Motor neuron (in vitro differentiated cells): ENCODE data around the gene TKT. TPM values are rescaled to one million over a fixed set of nuclear protein-coding genes. Genes with fewer than 3 reads are reported as not detected.
A peak's percentile ranks its signal among the peaks of the same experiment; 100 is the strongest.

Experiments
- ATAC-seq, 8 experiments: fragments of 200-7000 bp; cut with Tn5 transposase; replicated peaks in 6 of 8; 2 replicates each; pipeline ENCODE4 v1.8.0; 2021; ENCODE audit warnings: mild to moderate bottlenecking in 8 of 8, moderate library complexity in 8 of 8
- H3K27ac ChIP-seq, 2 donors: fragments of 250-450 bp; sonication (Bioruptor Pico); 2 replicates each; pipeline ENCODE4 v1.9.0; 2021; ENCODE audit warnings: antibody characterized with exemption in 2 of 2, mild to moderate bottlenecking in 2 of 2, moderate library complexity in 1 of 2
- H3K4me1 ChIP-seq, 2 donors: fragments of 250-450 bp; sonication (Bioruptor Pico); replicated peaks in 1 of 2; 2 replicates each; pipeline ENCODE4 v1.6.1; 2021; ENCODE audit warnings: antibody characterized with exemption in 2 of 2, mild to moderate bottlenecking in 2 of 2, moderate library complexity in 1 of 2
- H3K4me3 ChIP-seq, 5 donors: fragments of 250-450 bp; sonication (Bioruptor Pico); 2 replicates each; pipeline ENCODE4 v1.9.0; 2021; ENCODE audit warnings: antibody characterized with exemption in 5 of 5, mild to moderate bottlenecking in 5 of 5, moderate library complexity in 4 of 5
- WGBS, 10 experiments: fragments of 450-650 bp; shearing (Covaris generic); methylation state at CpG; one replicate each; pipeline ENCODE4 v1.0.0; 2022; 5-methylcytosine and 5-hydroxymethylcytosine counted together
- in situ Hi-C, 9 experiments: fragments of 400-800 bp; cut with MboI; loops; one replicate each; pipeline ENCODE4 v1.15.0; 2021; ENCODE audit warnings: low sequenced_read_pairs in 9 of 9, low pct_unique_long_range_greater_than_20kb in 2 of 9; ENCODE audit not compliant: unreplicated experiment in 9 of 9
- total RNA-seq, 8 experiments: library from RNA; unstranded; fragments of 300-600 nt; gene quantifications; 2 replicates each; pipeline versions ENCODE4 v1.2.3 to v1.2.4, GENCODE V29; 2022

TKT gene
- total RNA-seq, 8 experiments from 2014 or later, result 87.0 to 697 (median 139) TPM

DNA sequence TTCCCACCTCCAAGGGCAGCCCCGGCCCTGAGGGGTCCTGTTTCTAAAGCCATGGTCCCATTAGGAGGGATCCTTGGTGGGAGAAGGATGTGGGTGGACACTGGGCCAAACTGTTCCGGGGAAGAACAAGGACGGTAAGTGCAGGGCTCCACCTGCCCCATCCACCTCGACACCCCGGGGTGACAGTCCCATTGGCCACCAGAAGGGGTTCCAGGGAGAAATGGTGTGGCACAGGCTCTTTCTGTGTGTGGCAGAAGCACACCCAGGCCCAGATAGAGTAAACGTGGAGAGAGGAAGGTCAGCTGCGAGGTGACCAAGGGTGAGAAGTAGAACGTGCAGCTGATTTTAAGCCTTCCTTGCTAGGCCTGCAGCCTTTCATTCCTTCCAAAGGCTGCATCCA is 12.0 kb downstream of the TKT start:
- in situ Hi-C loops, result no loop called here
- Histone ChIP-seq H3K4me1 (peaks cover 15% of the 10 kb centered on the region in 2 donors), H3K27ac (no peak overlapping the region), H3K4me3 (no peak overlapping the region)
- 87 to 100% (median 92%) methylated on average over 1 to 8 of the region's 8 CpGs; no CpG with 5 or more reads in 5 of the 10 experiments for WGBS, 10 experiments
- ATAC-seq, result peak in 1 of 8 experiments; percentile 15

DNA sequence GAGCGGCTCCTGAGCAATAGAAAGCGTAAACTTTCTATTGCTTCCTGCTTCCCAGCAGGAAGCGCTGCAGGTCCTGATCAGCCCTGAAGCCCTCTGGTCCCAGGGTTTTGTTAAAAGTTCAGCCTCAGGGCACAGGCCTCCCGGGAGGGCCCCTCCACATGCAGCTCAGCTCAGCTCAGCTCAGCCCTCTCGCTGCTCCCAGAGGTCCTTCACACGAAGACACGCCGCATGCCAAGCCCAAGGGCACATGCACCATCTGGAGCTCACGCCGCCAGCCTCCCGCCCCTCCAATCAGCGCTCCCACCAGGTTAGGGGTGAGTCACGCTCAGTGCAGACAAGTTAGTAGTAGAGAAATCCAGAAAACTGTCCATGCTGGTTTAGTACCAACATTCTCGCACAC is 12.7 kb downstream of the TKT start:
- no peak overlapping the region for H3K4me3 ChIP-seq
- peak; percentile 30 to 82 (median 73) for ATAC-seq
- H3K27ac ChIP-seq, result peak overlapping the region in 1 of 2 donors; percentile 32
- peaks cover 15 to 16% of the 10 kb centered on the region in 2 donors for H3K4me1 ChIP-seq
- 19 to 80% (median 43%) methylated on average over 1 to 6 of the region's 14 CpGs; no CpG with 5 or more reads in 3 of the 10 experiments for WGBS, 10 experiments
- in situ Hi-C loops, result no loop called here

DNA sequence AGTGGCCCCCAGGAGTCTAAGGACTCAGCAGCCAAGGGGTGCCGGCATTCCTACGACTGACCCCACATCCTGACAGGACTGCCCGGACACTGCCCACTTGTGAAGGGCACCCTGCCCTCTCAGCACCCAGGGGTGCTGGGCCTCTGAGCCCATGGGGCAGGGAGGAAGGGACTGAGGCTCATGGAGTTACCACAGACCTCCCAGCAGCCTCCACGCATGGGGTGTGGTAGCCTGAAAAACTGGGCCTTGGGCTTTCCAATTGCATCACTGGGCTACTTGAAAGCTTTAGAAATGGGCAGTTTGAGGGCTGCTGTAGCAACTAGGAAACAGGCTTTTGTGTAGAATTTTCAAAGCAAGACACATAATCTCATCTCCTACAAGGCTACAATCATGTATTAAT is 13.2 kb downstream of the TKT start:
- Histone ChIP-seq H3K27ac (peak overlapping the region in 1 of 2 donors; percentile 32), H3K4me3 (no peak overlapping the region), H3K4me1 (peaks cover 15 to 16% of the 10 kb centered on the region in 2 donors)
- 92 to 100% methylated on average over 2 to 4 of the region's 4 CpGs; no CpG with 5 or more reads in 8 of the 10 experiments for WGBS, 10 experiments
- in situ Hi-C loops, result no loop called here
- ATAC-seq, result peak in 3 of 8 experiments; percentile 2 to 39 (median 37)

DNA sequence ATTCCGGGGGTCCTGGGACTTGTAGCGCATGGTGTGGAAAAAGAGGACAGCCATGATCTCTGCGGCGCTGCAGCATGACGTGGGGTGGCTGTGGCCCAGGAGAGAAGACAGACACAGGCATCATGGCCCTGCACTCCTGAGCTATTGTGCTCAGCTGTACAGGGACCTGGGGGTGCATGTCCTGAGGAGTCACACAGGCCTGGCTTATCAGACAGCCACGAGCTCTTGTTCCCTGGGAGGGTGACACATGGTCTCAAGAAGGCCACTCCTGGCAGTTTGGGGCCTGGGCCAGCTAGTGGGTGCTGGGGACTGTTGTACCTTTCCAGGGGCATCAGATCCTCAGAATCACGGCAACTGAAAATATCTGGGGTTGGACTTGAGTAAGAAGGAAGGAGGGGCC is 13.7 kb downstream of the TKT start:
- WGBS, 10 experiments, result 94 to 100% (median 100%) methylated on average over 1 to 3 of the region's 7 CpGs; no CpG with 5 or more reads in 7 of the 10 experiments
- ATAC-seq, result no peak
- H3K4me1 ChIP-seq, result peaks cover 15 to 16% of the 10 kb centered on the region in 2 donors
- no peak overlapping the region for H3K4me3 ChIP-seq
- no peak overlapping the region for H3K27ac ChIP-seq
- in situ Hi-C loops, result no loop called here

DNA sequence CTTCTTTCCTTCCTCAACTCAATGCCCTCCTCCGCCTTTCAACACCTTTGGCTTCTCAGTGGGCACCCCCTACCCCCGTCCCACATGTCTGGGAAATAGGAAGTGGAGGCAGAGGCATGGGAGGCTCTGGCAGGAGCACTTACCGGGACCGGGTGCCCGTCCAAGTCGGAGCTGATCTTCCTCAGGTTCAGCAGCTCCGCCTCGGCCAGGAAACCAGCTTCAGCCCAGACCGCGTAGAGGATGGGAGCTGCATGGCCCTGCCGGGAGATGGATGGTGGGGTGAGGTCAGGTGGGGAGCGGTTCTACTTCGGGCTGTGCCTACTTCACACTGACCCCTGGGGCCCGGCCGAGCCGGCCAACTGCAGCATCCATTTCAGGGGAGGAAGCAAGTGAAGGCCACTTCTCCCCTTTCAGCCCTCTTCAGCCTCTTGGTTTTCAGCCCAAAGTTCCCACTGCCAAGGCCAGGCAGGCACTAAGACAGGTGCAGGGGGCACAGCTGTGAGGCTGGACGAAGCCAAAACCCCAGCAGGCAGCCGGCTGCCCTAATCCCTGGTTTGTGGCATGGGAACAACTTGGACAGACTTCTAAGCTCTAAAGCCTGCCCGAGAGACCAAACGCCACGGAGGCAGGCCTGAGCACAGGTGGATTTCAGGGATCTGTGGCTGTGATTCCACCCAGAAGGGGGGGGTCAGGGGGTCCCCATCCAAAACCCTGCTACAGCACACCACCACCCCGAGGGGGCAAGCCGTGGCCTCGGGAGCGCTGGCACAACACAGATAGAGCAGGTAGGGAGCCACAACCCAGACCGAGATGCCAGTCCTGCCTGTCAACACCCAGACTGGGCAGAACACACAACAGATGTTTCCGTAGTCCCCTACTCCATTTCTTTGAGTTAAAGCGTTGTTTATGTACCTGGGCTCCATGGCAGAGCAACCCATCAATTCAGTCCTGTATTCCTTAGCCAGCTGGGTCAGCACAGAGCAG is 14.5 kb downstream of the TKT start:
- Histone ChIP-seq H3K4me3 (no peak overlapping the region), H3K4me1 (peaks cover 15 to 17% of the 10 kb centered on the region in 2 donors), H3K27ac (no peak overlapping the region)
- WGBS, 10 experiments, result 67 to 100% (median 90%) methylated on average over 1 to 13 of the region's 28 CpGs; no CpG with 5 or more reads in 2 of the 10 experiments
- no peak for ATAC-seq
- in situ Hi-C loops, result no loop called here

DNA sequence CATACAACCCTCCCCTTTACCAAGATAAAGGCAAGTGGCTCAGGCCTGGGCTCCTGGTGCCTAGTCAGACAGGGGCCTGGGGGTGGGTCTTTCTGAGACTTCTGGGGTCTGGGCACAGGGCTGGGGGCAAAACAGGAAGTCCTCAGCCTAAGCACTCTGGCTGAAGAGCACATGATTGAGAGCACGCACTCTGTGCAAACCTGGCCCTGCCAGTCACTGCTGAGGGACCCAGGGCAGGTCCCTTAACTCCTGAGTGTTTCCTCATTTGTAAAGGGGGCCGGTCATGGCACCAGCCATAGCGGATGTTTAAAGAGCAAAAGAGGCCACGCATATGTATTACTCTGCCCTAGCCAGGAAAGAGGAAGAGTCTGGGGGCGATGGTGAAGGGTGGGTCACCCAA is 16.0 kb downstream of the TKT start:
- WGBS, 10 experiments, result 40 to 100% (median 100%) methylated on average over 1 to 5 of the region's 5 CpGs; no CpG with 5 or more reads in 5 of the 10 experiments
- Histone ChIP-seq H3K4me1 (peaks cover 15 to 21% of the 10 kb centered on the region in 2 donors), H3K27ac (no peak overlapping the region), H3K4me3 (no peak overlapping the region)
- ATAC-seq, result no peak
- in situ Hi-C loops, result no loop called here

DNA sequence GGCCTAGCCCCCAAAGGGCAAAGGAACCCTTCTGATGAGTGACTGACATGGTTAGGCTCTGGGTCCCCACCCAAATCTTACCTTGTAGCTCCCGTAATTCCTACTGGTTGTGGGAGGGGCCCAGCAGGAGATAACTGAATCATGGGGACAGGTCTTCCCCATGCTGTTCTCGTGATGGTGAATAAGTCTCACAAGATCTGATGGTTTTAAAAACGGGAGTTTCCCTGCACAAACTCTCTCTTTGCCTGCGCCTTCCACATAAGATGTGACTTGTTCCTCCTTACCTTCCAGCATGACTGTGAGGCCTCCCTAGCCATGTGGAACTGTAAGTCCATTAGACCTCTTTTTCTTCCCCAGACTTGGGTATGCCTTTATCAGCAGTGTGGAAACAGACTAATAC is 16.9 kb downstream of the TKT start:
- ATAC-seq, result no peak
- H3K27ac ChIP-seq, result no peak overlapping the region

DNA sequence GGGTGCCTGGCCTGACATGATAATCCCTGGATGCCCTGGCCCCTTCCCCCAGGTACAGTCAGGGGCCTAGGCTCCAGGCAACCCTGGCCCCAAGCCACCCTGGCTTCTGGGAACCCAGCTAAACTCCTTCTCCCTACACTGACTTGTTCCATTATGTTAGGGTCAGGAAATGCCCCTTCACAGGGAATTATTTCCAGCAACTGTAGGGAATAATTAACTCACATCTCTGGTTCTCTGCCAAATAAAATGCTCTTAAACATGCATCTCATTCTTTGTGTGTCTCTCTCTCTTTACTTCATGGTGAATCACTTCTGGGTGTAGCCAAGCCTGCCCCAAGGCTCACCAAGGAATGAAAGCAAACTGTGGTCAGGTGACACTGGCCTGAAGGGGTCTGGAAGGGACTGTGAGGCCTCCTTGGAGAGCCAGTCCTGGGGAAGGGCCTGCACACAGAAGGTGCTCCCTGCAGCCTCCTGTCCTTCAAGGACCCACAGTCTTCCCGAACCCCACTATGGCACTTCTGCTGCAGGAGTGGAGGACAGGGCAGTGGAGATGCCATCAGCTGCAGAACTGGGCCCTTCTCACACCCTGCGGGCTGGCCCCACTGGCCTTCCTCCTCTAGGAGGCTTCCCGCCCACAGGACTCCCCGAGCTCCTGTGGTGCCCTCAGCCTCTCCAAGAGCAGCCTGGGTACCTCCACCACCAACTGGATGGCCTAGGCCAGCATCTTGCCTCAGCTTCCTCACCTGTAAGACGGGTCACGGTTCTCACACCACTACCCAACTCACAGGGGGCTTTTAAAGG is 17.6 kb downstream of the TKT start:
- no peak overlapping the region for H3K4me3 ChIP-seq
- in situ Hi-C loops, result no loop called here
- ATAC-seq, result peak; percentile 34 to 81 (median 76)
- H3K4me1 ChIP-seq, result peaks cover 8 to 15% of the 10 kb centered on the region in 2 donors
- no peak overlapping the region for H3K27ac ChIP-seq
- 100% methylated on average over 2 of the region's 6 CpGs; no CpG with 5 or more reads in 9 of the 10 experiments for WGBS, 10 experiments

More for the DNA sequence above, 16.9 kb downstream of the TKT start:
- no peak overlapping the region for H3K4me3 ChIP-seq
- peaks cover 14 to 21% of the 10 kb centered on the region in 2 donors for H3K4me1 ChIP-seq
- in situ Hi-C loops, result no loop called here
- 64 to 100% (median 96%) methylated on average over 1 to 4 of the region's 4 CpGs; no CpG with 5 or more reads in 5 of the 10 experiments for WGBS, 10 experiments

DNA sequence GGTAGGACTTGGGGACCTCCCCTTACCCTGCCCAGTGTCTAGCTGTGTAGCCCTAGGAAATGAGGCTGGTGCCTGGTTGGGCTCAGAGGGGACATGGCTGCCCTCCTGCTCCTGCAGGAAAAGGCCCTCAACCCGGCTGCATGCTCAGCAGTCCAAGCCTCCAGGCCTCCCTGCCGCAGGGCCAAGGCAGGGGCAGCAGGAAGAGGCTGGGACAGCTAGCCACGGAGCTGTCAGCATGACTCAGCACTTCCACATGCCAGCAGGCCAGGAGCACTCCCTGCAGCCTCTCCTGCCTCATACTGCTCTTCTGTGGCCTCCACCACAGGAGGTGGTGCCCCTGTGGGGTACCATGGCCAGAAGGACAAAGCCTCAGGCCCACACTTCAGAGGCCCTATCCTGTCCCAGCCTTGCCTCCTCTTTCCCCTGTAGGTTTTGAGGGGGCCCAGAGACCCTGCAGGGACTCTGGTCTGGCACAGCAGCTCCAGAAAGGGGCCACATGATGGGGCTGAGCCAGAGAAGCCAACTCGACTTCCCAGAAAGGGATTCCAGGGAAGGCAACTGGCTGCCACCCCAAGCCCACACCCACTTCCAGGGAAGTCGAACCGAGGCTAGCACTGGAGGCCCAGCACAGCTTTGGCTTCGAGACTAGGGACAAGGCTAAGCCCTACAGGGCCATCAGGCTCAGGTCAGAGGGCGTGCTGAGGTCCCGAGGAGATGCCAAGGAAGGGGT is 19.5 kb downstream of the TKT start:
- 27 to 100% (median 93%) methylated on average over 1 to 3 of the region's 9 CpGs; no CpG with 5 or more reads in 4 of the 10 experiments for WGBS, 10 experiments
- peaks cover 0 to 7% of the 10 kb centered on the region in 2 donors for H3K4me1 ChIP-seq
- H3K4me3 ChIP-seq, result no peak overlapping the region
- peak overlapping the region in 1 of 2 donors; percentile 60 for H3K27ac ChIP-seq
- ATAC-seq, result peak; percentile 12 to 92 (median 78)
- in situ Hi-C loops, result no loop called here

DNA sequence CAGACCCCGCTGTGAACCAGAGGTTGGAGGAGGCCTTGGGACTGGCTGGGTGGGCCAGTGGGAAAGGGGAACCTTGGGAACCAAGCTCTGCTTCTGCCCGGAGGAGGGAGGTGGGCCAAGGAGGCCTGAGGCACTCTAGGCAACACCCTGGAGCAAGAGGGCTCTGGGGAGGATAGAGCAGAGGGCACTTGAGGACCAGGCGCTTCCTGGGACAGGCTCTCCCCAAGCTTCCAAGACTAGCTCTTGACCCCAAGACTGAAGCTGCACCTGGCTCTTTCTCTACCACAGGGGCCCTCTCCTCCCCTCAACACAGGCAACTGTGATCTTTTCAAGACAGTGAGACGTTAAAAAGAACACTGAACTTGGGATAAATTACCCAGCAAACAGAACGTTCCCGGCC is 20.3 kb downstream of the TKT start:
- Histone ChIP-seq H3K4me3 (no peak overlapping the region), H3K4me1 (peaks cover 0 to 7% of the 10 kb centered on the region in 2 donors), H3K27ac (no peak overlapping the region)
- in situ Hi-C loops, result no loop called here
- ATAC-seq, result no peak
- WGBS, 10 experiments, result 67 to 70% methylated on average over 1 to 2 of the region's 6 CpGs; no CpG with 5 or more reads in 8 of the 10 experiments

DNA sequence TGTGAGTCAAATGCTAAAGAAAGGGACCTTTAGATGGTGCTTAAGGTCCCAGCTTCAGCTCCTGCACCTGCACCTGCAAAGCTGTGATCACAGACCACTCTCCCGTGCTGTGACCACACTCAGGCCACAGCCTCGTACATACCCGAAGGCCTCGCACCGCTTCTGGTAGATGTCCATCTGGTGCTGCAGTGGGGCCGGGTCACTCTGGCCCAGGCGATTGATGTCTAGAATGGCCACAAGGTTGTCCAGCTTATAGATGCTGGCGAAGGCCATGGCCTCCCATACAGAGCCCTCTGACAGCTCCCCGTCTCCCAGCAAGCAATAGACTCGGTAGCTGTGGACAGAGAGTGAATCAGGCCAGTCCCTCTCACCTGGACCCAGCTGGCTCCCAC is 21.0 kb downstream of the TKT start:
- in situ Hi-C loops, result no loop called here
- 90 to 100% (median 98%) methylated on average over 1 to 6 of the region's 10 CpGs; no CpG with 5 or more reads in 6 of the 10 experiments for WGBS, 10 experiments
- ATAC-seq, result no peak
- H3K4me3 ChIP-seq, result no peak overlapping the region
- no peak overlapping the region for H3K27ac ChIP-seq
- peaks cover 0 to 7% of the 10 kb centered on the region in 2 donors for H3K4me1 ChIP-seq

DNA sequence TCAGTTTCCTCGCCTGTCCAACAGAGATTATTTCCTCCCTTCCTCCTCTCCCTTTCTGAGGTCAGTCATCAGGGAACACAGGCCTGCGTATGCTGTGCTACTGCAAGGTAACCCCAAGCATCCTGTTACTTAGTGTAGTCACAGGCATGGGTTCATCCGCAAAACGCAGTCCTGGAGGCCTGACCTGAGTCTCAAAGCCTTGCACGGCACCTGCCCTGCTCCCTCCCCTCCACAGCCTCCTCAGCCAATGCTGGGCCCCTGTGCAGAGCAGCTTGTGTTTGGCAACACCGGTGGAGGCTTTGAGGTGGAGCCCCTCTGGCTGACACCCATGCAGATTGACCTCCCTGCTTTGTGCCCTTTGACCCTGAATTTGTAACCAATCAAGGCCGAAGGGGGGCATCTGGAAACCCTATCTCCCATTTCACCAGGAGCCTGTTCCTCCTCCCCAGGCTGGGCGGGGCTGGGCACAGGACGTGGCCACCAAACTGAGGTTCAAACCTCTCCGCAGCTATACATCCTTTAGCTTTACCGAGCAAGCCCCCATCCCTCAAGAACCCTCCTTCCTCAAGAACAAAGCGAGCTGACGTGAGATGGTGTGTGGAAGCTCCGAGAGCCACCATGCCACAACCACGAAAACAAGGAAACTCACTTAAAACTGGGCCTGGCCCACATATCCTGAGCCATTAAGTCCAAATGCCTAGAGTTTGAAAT is 21.5 kb downstream of the TKT start:
- in situ Hi-C loops, result no loop called here

More for the DNA sequence above, 21.5 kb downstream of the TKT start:
- peaks cover 0 to 7% of the 10 kb centered on the region in 2 donors for H3K4me1 ChIP-seq
- H3K27ac ChIP-seq, result no peak overlapping the region
- WGBS, 10 experiments, result 44 to 98% (median 84%) methylated on average over 3 to 9 of the region's 15 CpGs; no CpG with 5 or more reads in 4 of the 10 experiments
- no peak overlapping the region for H3K4me3 ChIP-seq
- no peak for ATAC-seq
